Lower leg skin (tissue), 3 donors: Measurements from ENCODE around the gene AAGAB.

Experiments
- CTCF ChIP-seq, 3 donors: fragments of 450-650 bp; IDR thresholded peaks; one replicate each; pipeline ENCODE4 v1.5.1; 2016; ENCODE audit warnings: antibody characterized with exemption in 3 of 3, mild to moderate bottlenecking in 3 of 3, moderate library complexity in 2 of 3
- POLR2A ChIP-seq, 2 donors: fragments of 450-650 bp; IDR thresholded peaks; one replicate each; pipeline ENCODE4 v1.6.1; 2016 to 2017; ENCODE audit warnings: antibody characterized with exemption in 2 of 2, mild to moderate bottlenecking in 1 of 2, moderate library complexity in 1 of 2

GRCh38 chr15:67166280-67167009 is 88.0 kb downstream of the AAGAB start:
- TF ChIP-seq CTCF (IDR thresholded peaks at IDR 0.05), result no peak
- no peak for TF ChIP-seq POLR2A (IDR thresholded peaks at IDR 0.05)
